Measurements from ENCODE around the gene NT5DC4.

Gene NT5DC4

GRCh38 chr2:112720785-112721184 lies at the start of gene NT5DC4:
NT5DC4 (plus strand) TSS chr2:112721020; CDS start chr2:112721080, 60 bp downstream.
- Histone ChIP-seq H3K36me3 (ENCODE audit: insufficient read depth, low read length) (no peaks in the 10 kb centered on the region), H3K4me1 (ENCODE audit: insufficient read depth, low read length) (no peaks in the 10 kb centered on the region), H3K9me3 (ENCODE audit: low read length) (no peaks in the 10 kb centered on the region), H3K27me3 (ENCODE audit: insufficient read depth, low read length) (peaks cover 2% of the 10 kb centered on the region), H2AFZ (ENCODE audit: low read depth, low read length) (no peak within 1 kb of the TSS), H3K4me3 (ENCODE audit: low read length) (no peak within 1 kb of the TSS)

- Histone ChIP-seq H3K4me1 (ENCODE audit: insufficient read depth, low read length) (no peaks in the 10 kb centered on the region), H3K27me3 (ENCODE audit: insufficient read depth, low read length) (no peaks in the 10 kb centered on the region), H3K9me3 (ENCODE audit: low read length) (no peaks in the 10 kb centered on the region), H2AFZ (ENCODE audit: low read depth, low read length) (no peak overlapping the region), H3K4me3 (ENCODE audit: low read length) (no peak overlapping the region), H3K36me3 (ENCODE audit: insufficient read depth, low read length) (no peaks in the 10 kb centered on the region)
These were observed 49.0 kb upstream of the NT5DC4 start for GRCh38 chr2:112671801-112672200.

GRCh38 chr2:112673008-112673407 lies 47.8 kb upstream of the NT5DC4 start:
- Histone ChIP-seq H3K4me1 (ENCODE audit: insufficient read depth, low read length) (no peaks in the 10 kb centered on the region), H2AFZ (ENCODE audit: low read depth, low read length) (no peak overlapping the region), H3K27me3 (ENCODE audit: insufficient read depth, low read length) (no peaks in the 10 kb centered on the region), H3K4me3 (ENCODE audit: low read length) (no peak overlapping the region), H3K36me3 (ENCODE audit: insufficient read depth, low read length) (no peaks in the 10 kb centered on the region), H3K9me3 (ENCODE audit: low read length) (no peaks in the 10 kb centered on the region)

- H3K4me3 ChIP-seq (ENCODE audit: low read length) = no peak overlapping the region
These were observed 46.6 kb upstream of the NT5DC4 start for GRCh38 chr2:112674229-112674628.

GRCh38 chr2:112679484-112679883 lies 41.3 kb upstream of the NT5DC4 start:
- Histone ChIP-seq H3K36me3 (ENCODE audit: insufficient read depth, low read length) (no peaks in the 10 kb centered on the region), H3K4me3 (ENCODE audit: low read length) (no peak overlapping the region), H3K4me1 (ENCODE audit: insufficient read depth, low read length) (no peaks in the 10 kb centered on the region), H3K27me3 (ENCODE audit: insufficient read depth, low read length) (no peaks in the 10 kb centered on the region), H3K9me3 (ENCODE audit: low read length) (no peaks in the 10 kb centered on the region), H2AFZ (ENCODE audit: low read depth, low read length) (no peak overlapping the region)

More at GRCh38 chr2:112674229-112674628, 46.6 kb upstream of the NT5DC4 start:
- Histone ChIP-seq H3K4me1 (ENCODE audit: insufficient read depth, low read length) (no peaks in the 10 kb centered on the region), H3K9me3 (ENCODE audit: low read length) (no peaks in the 10 kb centered on the region), H3K27me3 (ENCODE audit: insufficient read depth, low read length) (no peaks in the 10 kb centered on the region), H3K36me3 (ENCODE audit: insufficient read depth, low read length) (no peaks in the 10 kb centered on the region), H2AFZ (ENCODE audit: low read depth, low read length) (no peak overlapping the region)

GRCh38 chr2:112680666-112681101 lies 40.1 kb upstream of the NT5DC4 start:
- Histone ChIP-seq H3K9me3 (ENCODE audit: low read length) (no peaks in the 10 kb centered on the region), H3K36me3 (ENCODE audit: insufficient read depth, low read length) (no peaks in the 10 kb centered on the region), H3K4me1 (ENCODE audit: insufficient read depth, low read length) (no peaks in the 10 kb centered on the region), H3K27me3 (ENCODE audit: insufficient read depth, low read length) (no peaks in the 10 kb centered on the region), H2AFZ (ENCODE audit: low read depth, low read length) (no peak overlapping the region), H3K4me3 (ENCODE audit: low read length) (no peak overlapping the region)

GRCh38 chr2:112682101-112682500 lies 38.7 kb upstream of the NT5DC4 start:
- no peaks in the 10 kb centered on the region for H3K27me3 ChIP-seq (ENCODE audit: insufficient read depth, low read length)
- H3K36me3 ChIP-seq (ENCODE audit: insufficient read depth, low read length) = no peaks in the 10 kb centered on the region
- H2AFZ ChIP-seq (ENCODE audit: low read depth, low read length) = no peak overlapping the region
- no peaks in the 10 kb centered on the region for H3K9me3 ChIP-seq (ENCODE audit: low read length)
- no peaks in the 10 kb centered on the region for H3K4me1 ChIP-seq (ENCODE audit: insufficient read depth, low read length)
- H3K4me3 ChIP-seq (ENCODE audit: low read length) = no peak overlapping the region

GRCh38 chr2:112683550-112684414 lies 37.0 kb upstream of the NT5DC4 start:
- H3K9me3 ChIP-seq (ENCODE audit: low read length) = no peaks in the 10 kb centered on the region
- H3K36me3 ChIP-seq (ENCODE audit: insufficient read depth, low read length) = no peaks in the 10 kb centered on the region
- no peak overlapping the region for H2AFZ ChIP-seq (ENCODE audit: low read depth, low read length)
- no peaks in the 10 kb centered on the region for H3K27me3 ChIP-seq (ENCODE audit: insufficient read depth, low read length)
- no peak overlapping the region for H3K4me3 ChIP-seq (ENCODE audit: low read length)
- no peaks in the 10 kb centered on the region for H3K4me1 ChIP-seq (ENCODE audit: insufficient read depth, low read length)

- Histone ChIP-seq H3K9me3 (ENCODE audit: low read length) (no peaks in the 10 kb centered on the region), H3K36me3 (ENCODE audit: insufficient read depth, low read length) (no peaks in the 10 kb centered on the region), H3K4me1 (ENCODE audit: insufficient read depth, low read length) (no peaks in the 10 kb centered on the region), H3K4me3 (ENCODE audit: low read length) (no peak overlapping the region), H2AFZ (ENCODE audit: low read depth, low read length) (no peak overlapping the region), H3K27me3 (ENCODE audit: insufficient read depth, low read length) (no peaks in the 10 kb centered on the region)
These were observed 36.4 kb upstream of the NT5DC4 start for GRCh38 chr2:112684415-112684775.

GRCh38 chr2:112685271-112685884 lies 35.4 kb upstream of the NT5DC4 start:
- H3K36me3 ChIP-seq (ENCODE audit: insufficient read depth, low read length) = no peaks in the 10 kb centered on the region
- no peak overlapping the region for H3K4me3 ChIP-seq (ENCODE audit: low read length)
- H2AFZ ChIP-seq (ENCODE audit: low read depth, low read length) = no peak overlapping the region
- no peaks in the 10 kb centered on the region for H3K9me3 ChIP-seq (ENCODE audit: low read length)
- H3K27me3 ChIP-seq (ENCODE audit: insufficient read depth, low read length) = no peaks in the 10 kb centered on the region
- no peaks in the 10 kb centered on the region for H3K4me1 ChIP-seq (ENCODE audit: insufficient read depth, low read length)

GRCh38 chr2:112686348-112687217 lies 34.2 kb upstream of the NT5DC4 start:
- H3K27me3 ChIP-seq (ENCODE audit: insufficient read depth, low read length) = no peaks in the 10 kb centered on the region
- H3K4me3 ChIP-seq (ENCODE audit: low read length) = no peak overlapping the region
- H3K4me1 ChIP-seq (ENCODE audit: insufficient read depth, low read length) = no peaks in the 10 kb centered on the region
- no peaks in the 10 kb centered on the region for H3K9me3 ChIP-seq (ENCODE audit: low read length)
- H3K36me3 ChIP-seq (ENCODE audit: insufficient read depth, low read length) = no peaks in the 10 kb centered on the region
- no peak overlapping the region for H2AFZ ChIP-seq (ENCODE audit: low read depth, low read length)

GRCh38 chr2:112687522-112687921 lies 33.3 kb upstream of the NT5DC4 start:
- H2AFZ ChIP-seq (ENCODE audit: low read depth, low read length) = no peak overlapping the region
- no peak overlapping the region for H3K4me3 ChIP-seq (ENCODE audit: low read length)
- no peaks in the 10 kb centered on the region for H3K27me3 ChIP-seq (ENCODE audit: insufficient read depth, low read length)
- H3K36me3 ChIP-seq (ENCODE audit: insufficient read depth, low read length) = no peaks in the 10 kb centered on the region
- H3K4me1 ChIP-seq (ENCODE audit: insufficient read depth, low read length) = peaks cover 5% of the 10 kb centered on the region
- no peaks in the 10 kb centered on the region for H3K9me3 ChIP-seq (ENCODE audit: low read length)

Measured in neuron (in vitro differentiated cells).